ENCODE measurements around the gene UFC1. TPM values are rescaled to one million over a fixed set of nuclear protein-coding genes. Genes with fewer than 3 reads are reported as not detected.

UFC1 gene
- total RNA-seq, 2 donors from 2014 or later, result 53.0 to 77.4 TPM

DNA sequence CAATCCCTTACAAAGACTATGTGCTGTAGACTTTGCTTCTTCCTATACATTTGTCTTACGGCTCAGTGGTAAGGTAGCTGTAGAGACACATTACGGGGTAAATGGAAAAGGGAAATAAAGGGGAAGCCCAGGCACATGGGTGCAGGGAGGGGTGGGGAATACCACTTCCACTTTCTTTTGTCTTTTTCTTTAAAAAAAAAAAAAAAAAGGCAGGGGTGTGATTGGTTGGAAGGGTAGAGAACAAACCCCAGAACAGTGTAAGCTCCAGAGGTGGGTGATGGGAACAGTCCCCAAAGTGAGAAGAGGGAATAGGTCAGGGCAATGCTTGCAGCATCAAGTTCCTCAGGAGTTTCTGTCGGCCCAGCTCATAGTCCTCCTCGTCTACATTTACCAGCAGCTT lies 31.9 kb upstream of the UFC1 start:
- peaks cover 0 to 23% of the 10 kb centered on the region in 2 donors for H3K4me1 ChIP-seq

DNA sequence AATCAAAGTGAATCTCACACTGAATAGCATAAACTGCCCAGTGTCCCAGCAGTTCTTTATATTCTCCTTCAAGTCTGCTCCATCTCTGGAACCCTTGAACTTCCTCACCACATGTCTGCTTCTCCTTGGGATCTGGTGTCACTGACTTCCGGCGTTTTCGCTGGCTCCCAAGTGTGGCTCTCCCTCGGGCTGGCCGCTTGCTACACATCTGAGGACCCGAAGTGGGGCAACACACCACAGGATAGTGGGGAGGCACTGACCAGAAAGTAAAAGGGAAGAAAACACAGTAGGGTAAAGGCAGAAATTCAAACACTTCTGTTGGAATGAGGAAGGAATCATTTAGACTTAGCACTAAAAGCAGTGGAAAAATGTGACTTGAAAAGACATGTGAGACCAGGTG lies 30.8 kb upstream of the UFC1 start:
- Histone ChIP-seq H3K4me1 (peaks cover 0 to 20% of the 10 kb centered on the region in 2 donors), H3K9me3 (no peaks in the 10 kb centered on the region), H3K27me3 (no peaks in the 10 kb centered on the region), H3K27ac (no peak overlapping the region), H3K36me3 (peaks cover 74% of the 10 kb centered on the region), H3K4me3 (no peak overlapping the region)
- TF ChIP-seq, protein P1, sequence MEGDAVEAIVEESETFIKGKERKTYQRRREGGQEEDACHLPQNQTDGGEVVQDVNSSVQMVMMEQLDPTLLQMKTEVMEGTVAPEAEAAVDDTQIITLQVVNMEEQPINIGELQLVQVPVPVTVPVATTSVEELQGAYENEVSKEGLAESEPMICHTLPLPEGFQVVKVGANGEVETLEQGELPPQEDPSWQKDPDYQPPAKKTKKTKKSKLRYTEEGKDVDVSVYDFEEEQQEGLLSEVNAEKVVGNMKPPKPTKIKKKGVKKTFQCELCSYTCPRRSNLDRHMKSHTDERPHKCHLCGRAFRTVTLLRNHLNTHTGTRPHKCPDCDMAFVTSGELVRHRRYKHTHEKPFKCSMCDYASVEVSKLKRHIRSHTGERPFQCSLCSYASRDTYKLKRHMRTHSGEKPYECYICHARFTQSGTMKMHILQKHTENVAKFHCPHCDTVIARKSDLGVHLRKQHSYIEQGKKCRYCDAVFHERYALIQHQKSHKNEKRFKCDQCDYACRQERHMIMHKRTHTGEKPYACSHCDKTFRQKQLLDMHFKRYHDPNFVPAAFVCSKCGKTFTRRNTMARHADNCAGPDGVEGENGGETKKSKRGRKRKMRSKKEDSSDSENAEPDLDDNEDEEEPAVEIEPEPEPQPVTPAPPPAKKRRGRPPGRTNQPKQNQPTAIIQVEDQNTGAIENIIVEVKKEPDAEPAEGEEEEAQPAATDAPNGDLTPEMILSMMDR (IDR thresholded peaks at IDR 0.05), result no peak
- no peak for DNase-seq (ENCODE audit: low spot score)

More for the DNA sequence above, 31.9 kb upstream of the UFC1 start:
- DNase-seq (ENCODE audit: low spot score), result no peak
- no peak overlapping the region for H3K4me3 ChIP-seq
- no peak overlapping the region for H3K27ac ChIP-seq
- TF ChIP-seq, protein P1 (IDR thresholded peaks at IDR 0.05), result no peak
- H3K27me3 ChIP-seq, result no peaks in the 10 kb centered on the region
- peaks cover 68% of the 10 kb centered on the region for H3K36me3 ChIP-seq
- no peaks in the 10 kb centered on the region for H3K9me3 ChIP-seq

DNA sequence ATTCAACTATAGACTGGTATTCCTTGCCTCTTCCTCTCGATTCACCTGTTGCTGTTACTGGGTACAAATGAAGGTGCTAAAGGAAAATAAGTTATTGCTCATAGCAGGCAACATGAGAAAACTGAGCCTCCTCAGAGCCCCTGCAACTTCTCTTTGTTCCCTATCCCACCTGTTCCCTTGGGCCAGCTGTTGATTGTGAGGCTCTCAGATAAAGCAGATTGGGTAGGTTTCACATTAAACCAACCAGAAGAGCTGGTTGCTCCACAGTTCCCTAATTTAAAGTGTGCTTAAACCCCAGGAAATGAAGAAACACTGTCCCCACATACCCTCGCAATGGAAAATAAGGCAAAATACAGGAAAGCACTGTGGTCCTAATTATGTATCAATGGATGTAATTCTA lies 26.1 kb upstream of the UFC1 start:
- Histone ChIP-seq H3K27ac (no peak overlapping the region), H3K9me3 (no peaks in the 10 kb centered on the region), H3K4me1 (peaks cover 0 to 23% of the 10 kb centered on the region in 2 donors), H3K27me3 (no peaks in the 10 kb centered on the region), H3K36me3 (peaks cover 60% of the 10 kb centered on the region), H3K4me3 (no peak overlapping the region)
- DNase-seq (ENCODE audit: low spot score), result no peak
- TF ChIP-seq, protein P1 (IDR thresholded peaks at IDR 0.05), result no peak

DNA sequence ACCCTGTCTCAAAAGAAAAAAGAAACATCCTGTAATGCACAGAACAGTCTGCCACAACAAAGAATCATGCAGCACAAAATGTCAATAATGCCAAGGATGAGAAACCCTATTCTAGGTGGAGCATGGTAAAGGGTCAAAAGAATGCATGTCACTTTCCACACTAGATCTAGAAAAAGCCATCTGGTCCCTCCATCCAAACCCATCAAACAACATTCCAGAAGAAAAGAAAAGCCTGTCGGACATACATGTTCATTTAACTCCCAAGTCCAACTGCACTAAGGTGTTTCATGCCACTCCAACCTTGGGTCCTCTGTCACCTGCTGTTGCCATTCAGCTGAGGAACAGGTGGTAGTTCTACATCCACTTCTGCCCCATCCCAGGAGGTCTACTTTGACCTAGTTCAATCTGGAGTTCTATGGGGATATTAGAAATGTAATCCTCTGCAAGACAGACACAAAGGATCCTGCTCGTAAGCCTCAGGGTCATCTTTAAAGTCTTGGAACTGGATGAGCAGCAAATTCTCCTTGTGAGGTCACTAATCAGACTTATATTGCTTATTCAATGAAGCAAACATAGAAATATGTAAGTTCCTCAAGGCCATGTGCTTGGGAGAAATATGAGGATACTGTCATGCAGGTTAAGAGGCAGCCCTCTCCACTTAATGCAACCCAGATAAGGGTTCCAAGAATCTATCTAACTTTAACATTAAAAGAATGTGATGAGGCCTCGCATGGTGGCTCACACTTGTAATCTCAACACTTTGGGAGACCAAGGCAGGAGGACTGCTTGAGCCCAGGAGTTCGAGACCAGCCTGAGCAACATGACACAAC lies 25.0 kb upstream of the UFC1 start:
- H3K27ac ChIP-seq, result no peak overlapping the region
- TF ChIP-seq, protein P1 (IDR thresholded peaks at IDR 0.05), result no peak
- peaks cover 48% of the 10 kb centered on the region for H3K36me3 ChIP-seq

DNA sequence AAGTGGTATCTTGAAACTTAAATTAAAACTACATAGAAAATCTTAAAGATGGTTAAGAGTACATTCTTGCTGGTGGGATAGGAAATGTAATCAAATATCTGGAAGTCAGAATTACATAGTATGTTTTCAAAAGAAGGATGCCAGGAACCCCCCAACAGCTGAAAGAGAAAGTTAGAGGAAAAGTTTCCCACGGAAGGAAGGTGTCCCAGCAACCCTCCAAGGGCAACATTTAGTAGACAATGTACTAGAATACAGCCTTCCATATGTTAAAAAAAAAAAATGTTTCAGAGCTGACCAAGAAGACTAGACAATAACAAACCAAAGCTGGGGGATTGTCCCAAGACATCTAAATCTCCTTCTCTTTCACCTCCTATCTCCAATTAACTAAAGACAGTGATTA lies 23.5 kb upstream of the UFC1 start:
- peaks cover 33% of the 10 kb centered on the region for H3K36me3 ChIP-seq
- no peak overlapping the region for H3K4me3 ChIP-seq
- H3K27ac ChIP-seq, result no peak overlapping the region
- TF ChIP-seq, protein P1 (IDR thresholded peaks at IDR 0.05), result no peak
- H3K4me1 ChIP-seq, result peaks cover 0 to 37% of the 10 kb centered on the region in 2 donors
- no peaks in the 10 kb centered on the region for H3K27me3 ChIP-seq
- H3K9me3 ChIP-seq, result no peaks in the 10 kb centered on the region
- DNase-seq (ENCODE audit: low spot score), result no peak

More for the DNA sequence above, 25.0 kb upstream of the UFC1 start:
- no peak for DNase-seq (ENCODE audit: low spot score)
- Histone ChIP-seq H3K4me3 (no peak overlapping the region), H3K27me3 (no peaks in the 10 kb centered on the region), H3K4me1 (peaks cover 0 to 29% of the 10 kb centered on the region in 2 donors), H3K9me3 (no peaks in the 10 kb centered on the region)
